HepG2 (cell line): Measurements from ENCODE around the gene C12orf43. TPM values are rescaled to one million over a fixed set of nuclear protein-coding genes. Genes with fewer than 3 reads are reported as not detected.
A peak's percentile ranks its signal among the peaks of the same experiment; 100 is the strongest.

Experiments
- FOXA3 ChIP-seq: IDR thresholded peaks from 2 replicates; pipeline ENCODE4 v1.6.1; 2016; ENCODE audit warnings: missing genetic modification reagents, missing compliant biosample characterization
- STAG1 ChIP-seq: sonication (generic); formaldehyde crosslinking; IDR thresholded peaks from 2 replicates; pipeline ENCODE4 v1.4.0; 2020; ENCODE audit warnings: missing genetic modification reagents
- polyA plus RNA-seq, 8 experiments: library from polyadenylated mRNA; depleted of rRNA in 3 of 8; stranded (reverse) in 7 of 8; unstranded in 1 of 8; fragments of >200 nt; fragmentation: Illumina TruSeq in 4 of 8; extraction: Trizol in 4 of 8; gene quantifications; 2 replicates each; pipeline versions ENCODE4 v1.2.1 to v1.2.3, GENCODE V29; 2011 to 2016; ENCODE audit warnings: low read depth in 4 of 8, missing spikeins in 1 of 8, mixed read lengths in 1 of 8; ENCODE audit not compliant: insufficient read depth in 1 of 8
- total RNA-seq, 5 experiments: library from RNA; depleted of rRNA; stranded (reverse); fragments of >200 nt; fragmentation: Illumina TruSeq; extraction: Trizol; gene quantifications; 2 replicates each; pipeline ENCODE4 v1.2.3, GENCODE V29; 2016; ENCODE audit warnings: low read depth in 1 of 5
- TF ChIP-seq, protein P1 (sequence below): sonication (generic); formaldehyde crosslinking; IDR thresholded peaks from 2 replicates; pipeline ENCODE4 v1.5.0; 2020; ENCODE audit warnings: mild to moderate bottlenecking, missing genetic modification reagents, borderline replicate concordance
- TF ChIP-seq, protein P2 (sequence below): sonication (generic); formaldehyde crosslinking; IDR thresholded peaks from 2 replicates; pipeline ENCODE4 v1.5.0; 2020; ENCODE audit warnings: mild to moderate bottlenecking, missing genetic modification reagents, moderate library complexity

C12orf43 gene
- total and polyA plus RNA-seq, 2 of the 13 experiments (the other 11 are each of a cell fraction or from before 2014, with no cell fraction given) = 7.9 to 11.1 TPM

- TF ChIP-seq, protein P1, sequence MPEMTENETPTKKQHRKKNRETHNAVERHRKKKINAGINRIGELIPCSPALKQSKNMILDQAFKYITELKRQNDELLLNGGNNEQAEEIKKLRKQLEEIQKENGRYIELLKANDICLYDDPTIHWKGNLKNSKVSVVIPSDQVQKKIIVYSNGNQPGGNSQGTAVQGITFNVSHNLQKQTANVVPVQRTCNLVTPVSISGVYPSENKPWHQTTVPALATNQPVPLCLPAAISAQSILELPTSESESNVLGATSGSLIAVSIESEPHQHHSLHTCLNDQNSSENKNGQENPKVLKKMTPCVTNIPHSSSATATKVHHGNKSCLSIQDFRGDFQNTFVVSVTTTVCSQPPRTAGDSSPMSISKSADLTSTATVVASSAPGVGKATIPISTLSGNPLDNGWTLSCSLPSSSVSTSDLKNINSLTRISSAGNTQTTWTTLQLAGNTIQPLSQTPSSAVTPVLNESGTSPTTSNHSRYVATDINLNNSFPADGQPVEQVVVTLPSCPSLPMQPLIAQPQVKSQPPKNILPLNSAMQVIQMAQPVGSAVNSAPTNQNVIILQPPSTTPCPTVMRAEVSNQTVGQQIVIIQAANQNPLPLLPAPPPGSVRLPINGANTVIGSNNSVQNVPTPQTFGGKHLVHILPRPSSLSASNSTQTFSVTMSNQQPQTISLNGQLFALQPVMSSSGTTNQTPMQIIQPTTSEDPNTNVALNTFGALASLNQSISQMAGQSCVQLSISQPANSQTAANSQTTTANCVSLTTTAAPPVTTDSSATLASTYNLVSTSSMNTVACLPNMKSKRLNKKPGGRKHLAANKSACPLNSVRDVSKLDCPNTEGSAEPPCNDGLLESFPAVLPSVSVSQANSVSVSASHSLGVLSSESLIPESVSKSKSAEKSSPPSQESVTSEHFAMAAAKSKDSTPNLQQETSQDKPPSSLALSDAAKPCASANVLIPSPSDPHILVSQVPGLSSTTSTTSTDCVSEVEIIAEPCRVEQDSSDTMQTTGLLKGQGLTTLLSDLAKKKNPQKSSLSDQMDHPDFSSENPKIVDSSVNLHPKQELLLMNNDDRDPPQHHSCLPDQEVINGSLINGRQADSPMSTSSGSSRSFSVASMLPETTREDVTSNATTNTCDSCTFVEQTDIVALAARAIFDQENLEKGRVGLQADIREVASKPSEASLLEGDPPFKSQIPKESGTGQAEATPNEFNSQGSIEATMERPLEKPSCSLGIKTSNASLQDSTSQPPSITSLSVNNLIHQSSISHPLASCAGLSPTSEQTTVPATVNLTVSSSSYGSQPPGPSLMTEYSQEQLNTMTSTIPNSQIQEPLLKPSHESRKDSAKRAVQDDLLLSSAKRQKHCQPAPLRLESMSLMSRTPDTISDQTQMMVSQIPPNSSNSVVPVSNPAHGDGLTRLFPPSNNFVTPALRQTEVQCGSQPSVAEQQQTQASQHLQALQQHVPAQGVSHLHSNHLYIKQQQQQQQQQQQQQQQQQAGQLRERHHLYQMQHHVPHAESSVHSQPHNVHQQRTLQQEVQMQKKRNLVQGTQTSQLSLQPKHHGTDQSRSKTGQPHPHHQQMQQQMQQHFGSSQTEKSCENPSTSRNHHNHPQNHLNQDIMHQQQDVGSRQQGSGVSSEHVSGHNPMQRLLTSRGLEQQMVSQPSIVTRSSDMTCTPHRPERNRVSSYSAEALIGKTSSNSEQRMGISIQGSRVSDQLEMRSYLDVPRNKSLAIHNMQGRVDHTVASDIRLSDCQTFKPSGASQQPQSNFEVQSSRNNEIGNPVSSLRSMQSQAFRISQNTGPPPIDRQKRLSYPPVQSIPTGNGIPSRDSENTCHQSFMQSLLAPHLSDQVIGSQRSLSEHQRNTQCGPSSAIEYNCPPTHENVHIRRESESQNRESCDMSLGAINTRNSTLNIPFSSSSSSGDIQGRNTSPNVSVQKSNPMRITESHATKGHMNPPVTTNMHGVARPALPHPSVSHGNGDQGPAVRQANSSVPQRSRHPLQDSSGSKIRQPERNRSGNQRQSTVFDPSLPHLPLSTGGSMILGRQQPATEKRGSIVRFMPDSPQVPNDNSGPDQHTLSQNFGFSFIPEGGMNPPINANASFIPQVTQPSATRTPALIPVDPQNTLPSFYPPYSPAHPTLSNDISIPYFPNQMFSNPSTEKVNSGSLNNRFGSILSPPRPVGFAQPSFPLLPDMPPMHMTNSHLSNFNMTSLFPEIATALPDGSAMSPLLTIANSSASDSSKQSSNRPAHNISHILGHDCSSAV (CRISPR knock-in tag) = no peak
- TF ChIP-seq, protein P2, sequence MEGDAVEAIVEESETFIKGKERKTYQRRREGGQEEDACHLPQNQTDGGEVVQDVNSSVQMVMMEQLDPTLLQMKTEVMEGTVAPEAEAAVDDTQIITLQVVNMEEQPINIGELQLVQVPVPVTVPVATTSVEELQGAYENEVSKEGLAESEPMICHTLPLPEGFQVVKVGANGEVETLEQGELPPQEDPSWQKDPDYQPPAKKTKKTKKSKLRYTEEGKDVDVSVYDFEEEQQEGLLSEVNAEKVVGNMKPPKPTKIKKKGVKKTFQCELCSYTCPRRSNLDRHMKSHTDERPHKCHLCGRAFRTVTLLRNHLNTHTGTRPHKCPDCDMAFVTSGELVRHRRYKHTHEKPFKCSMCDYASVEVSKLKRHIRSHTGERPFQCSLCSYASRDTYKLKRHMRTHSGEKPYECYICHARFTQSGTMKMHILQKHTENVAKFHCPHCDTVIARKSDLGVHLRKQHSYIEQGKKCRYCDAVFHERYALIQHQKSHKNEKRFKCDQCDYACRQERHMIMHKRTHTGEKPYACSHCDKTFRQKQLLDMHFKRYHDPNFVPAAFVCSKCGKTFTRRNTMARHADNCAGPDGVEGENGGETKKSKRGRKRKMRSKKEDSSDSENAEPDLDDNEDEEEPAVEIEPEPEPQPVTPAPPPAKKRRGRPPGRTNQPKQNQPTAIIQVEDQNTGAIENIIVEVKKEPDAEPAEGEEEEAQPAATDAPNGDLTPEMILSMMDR (CRISPR knock-in tag) = peak; percentile 62
- TF ChIP-seq STAG1 (CRISPR knock-in tag) (peak; percentile 59), FOXA3 (CRISPR knock-in tag) (no peak)
Measured at GRCh38 chr12:121003650-121004049, 12.6 kb downstream of the C12orf43 start (continued).
